GM12874 (cell line): ENCODE results near the gene IGF1R.

ENCODE experiments used
- TF ChIP-seq, protein P1 (sequence below): IDR thresholded peaks from 2 replicates; pipeline ENCODE4 v1.5.1; 2011; ENCODE audit warnings: low read depth, mild to moderate bottlenecking, control low read depth, low read length, moderate library complexity; ENCODE audit not compliant: insufficient read depth

IGF1R gene

DNA sequence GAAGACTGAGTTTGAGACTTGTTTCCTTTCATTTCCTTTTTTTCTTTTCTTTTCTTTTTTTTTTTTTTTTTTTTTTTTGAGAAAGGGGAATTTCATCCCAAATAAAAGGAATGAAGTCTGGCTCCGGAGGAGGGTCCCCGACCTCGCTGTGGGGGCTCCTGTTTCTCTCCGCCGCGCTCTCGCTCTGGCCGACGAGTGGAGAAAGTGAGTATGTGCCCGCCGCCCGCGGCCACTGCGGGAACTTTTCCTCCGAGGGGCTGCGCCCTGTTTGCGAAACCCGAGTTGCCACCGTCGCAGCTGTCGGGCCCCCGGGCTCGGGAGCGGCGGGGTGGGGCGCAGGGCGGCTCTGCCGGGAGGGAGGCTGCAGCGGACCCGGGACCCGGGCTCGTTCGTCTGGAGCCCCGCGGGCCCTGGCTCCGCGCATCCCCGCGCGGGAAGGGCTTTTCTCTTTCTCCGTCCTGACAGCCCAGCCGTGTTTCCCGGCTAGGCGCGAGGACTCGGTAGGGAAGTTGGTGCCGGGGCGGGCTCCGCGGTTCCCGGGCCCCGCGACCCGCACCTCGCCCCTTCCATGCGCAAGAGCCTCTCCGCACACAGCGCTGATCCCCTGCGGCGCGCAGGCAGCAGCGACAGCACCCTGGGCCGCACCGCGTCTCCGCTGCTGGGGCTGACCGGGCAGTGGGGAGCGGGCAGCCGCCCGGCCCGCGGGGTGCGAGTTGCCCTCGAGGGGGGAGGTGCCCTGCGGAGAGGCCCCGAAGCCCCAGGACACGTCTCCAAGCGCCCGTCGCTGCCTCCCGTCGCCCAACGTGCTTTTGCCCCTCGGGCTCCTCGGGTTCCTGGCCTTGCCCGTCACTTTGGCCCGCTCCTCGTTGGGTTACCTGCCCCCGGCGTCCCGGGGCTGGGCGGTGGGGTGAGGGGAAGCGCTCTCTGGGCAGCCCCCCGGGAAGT, 1.4 kb downstream of the IGF1R start:
- TF ChIP-seq, protein P1, sequence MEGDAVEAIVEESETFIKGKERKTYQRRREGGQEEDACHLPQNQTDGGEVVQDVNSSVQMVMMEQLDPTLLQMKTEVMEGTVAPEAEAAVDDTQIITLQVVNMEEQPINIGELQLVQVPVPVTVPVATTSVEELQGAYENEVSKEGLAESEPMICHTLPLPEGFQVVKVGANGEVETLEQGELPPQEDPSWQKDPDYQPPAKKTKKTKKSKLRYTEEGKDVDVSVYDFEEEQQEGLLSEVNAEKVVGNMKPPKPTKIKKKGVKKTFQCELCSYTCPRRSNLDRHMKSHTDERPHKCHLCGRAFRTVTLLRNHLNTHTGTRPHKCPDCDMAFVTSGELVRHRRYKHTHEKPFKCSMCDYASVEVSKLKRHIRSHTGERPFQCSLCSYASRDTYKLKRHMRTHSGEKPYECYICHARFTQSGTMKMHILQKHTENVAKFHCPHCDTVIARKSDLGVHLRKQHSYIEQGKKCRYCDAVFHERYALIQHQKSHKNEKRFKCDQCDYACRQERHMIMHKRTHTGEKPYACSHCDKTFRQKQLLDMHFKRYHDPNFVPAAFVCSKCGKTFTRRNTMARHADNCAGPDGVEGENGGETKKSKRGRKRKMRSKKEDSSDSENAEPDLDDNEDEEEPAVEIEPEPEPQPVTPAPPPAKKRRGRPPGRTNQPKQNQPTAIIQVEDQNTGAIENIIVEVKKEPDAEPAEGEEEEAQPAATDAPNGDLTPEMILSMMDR = no peak

GRCh38 chr15:98650417-98651035, 2.2 kb downstream of the IGF1R start:
- TF ChIP-seq, protein P1 = no peak

- TF ChIP-seq, protein P1 = no peak
These were observed 2.7 kb downstream of the IGF1R start for GRCh38 chr15:98651036-98651481.

GRCh38 chr15:98651581-98652220, 3.4 kb downstream of the IGF1R start:
- TF ChIP-seq, protein P1 = no peak

- TF ChIP-seq, protein P1 = no peak
These were observed 5.3 kb downstream of the IGF1R start for GRCh38 chr15:98653686-98654085.

DNA sequence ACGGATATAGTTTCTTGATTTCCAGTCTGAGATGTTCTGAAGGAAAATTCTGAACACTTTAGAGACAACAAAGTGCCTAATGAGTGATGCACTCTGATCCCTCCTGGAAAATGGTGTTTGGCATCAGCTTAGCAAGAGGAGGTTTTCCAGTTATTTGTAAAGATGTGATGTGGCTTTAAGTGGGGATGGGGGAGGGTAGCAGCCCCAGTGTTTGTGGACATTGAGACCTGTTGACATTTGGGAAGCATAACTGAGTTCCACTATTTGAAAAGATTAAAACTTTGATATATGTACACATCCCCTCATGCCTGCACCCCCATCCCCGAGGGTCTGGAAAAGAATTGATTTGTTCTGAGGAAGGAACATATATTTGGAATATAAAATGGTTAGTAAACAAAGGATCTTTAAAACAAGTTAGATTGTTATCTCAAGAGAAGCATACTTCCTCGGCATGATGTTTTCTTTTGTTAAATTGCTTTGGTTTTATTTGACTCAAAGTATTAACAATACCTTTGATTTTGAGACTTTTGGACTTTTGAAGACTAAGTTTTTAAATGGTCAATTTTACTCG, 6.5 kb downstream of the IGF1R start:
- TF ChIP-seq, protein P1 = no peak

GRCh38 chr15:98655732-98656131, 7.4 kb downstream of the IGF1R start:
- TF ChIP-seq, protein P1 = no peak
